ENCODE measurements around the gene CAB39L. TPM values are rescaled to one million over a fixed set of nuclear protein-coding genes. Genes with fewer than 3 reads are reported as not detected.

The CAB39L gene
- total RNA-seq = 7.6 and 9.4 TPM in 2 replicates

DNA sequence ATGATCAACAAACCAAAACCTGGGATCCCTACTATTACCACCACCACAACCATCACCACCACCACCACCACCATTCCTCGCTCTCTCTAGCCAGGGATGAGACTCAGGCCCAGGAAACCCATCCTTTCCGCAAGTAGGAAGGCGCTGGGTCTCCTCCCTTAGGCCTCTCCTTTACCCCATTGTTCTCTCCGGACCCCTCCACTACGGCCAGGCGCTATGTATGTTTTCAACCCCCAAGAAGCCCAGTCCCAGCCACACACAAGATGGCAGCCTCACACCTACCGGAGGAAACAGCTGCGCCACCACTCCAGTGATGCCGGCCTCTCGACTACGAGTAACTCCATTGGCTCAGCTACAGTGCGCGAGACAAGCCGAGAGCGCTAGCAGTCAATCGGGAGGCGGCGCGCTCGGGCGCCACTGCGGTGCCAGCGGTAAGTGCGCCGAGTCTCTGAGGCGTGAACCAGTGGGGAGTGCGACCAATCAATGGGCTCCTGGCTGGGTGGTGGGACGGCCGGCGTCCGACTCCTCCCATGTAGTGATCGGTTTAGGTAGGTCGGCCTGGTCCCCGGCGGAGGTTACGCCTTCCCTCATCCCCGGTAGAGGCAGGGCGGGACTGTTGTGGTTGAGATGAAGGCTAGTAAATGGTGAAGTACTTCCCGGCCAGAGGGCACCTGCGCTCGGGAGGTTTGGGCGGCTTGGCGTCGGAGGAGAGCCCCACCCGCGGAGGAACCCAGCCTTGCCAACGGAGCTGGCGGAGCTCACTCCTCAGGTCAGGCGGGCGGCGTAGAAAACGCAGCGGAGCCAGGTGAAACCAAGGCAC, at the start of gene CAB39L, which contains the start of gene SETDB2:
TSS of gene CAB39L (minus strand) at position 361 of the 820 bp plus-strand sequence. CDS start 61,154 bp downstream, outside the sequence.
TSS of gene SETDB2 (plus strand) at position 571 of the 820 bp plus-strand sequence. CDS start 7,620 bp downstream, outside the sequence.

Other genes starting within 250 kb of the CAB39L start
- gene MLNR, start 223.7 kb downstream of the CAB39L start, total RNA-seq = not detected in 2 replicates
- 2.1 and 3.3 TPM in 2 replicates for gene CDADC1, start 196.1 kb downstream of the CAB39L start, total RNA-seq
- gene SETDB2, start 210 bp upstream of the CAB39L start, total RNA-seq = 7.4 and 8.7 TPM in 2 replicates
- gene PHF11, start 51.9 kb upstream of the CAB39L start, total RNA-seq = 9.8 and 11.8 TPM in 2 replicates
- gene RCBTB1, start 141.5 kb upstream of the CAB39L start, total RNA-seq = 24.5 and 32.0 TPM in 2 replicates
- 0.26 and 0.33 TPM in 2 replicates for gene ARL11, start 184.4 kb upstream of the CAB39L start, total RNA-seq
- gene EBPL, start 247.4 kb upstream of the CAB39L start, total RNA-seq = 94.5 and 131 TPM in 2 replicates